Esophagus squamous epithelium (tissue), 5 donors: Measurements from ENCODE around the gene CAV3. TPM values are rescaled to one million over a fixed set of nuclear protein-coding genes. Genes with fewer than 3 reads are reported as not detected.

ENCODE experiments used
- DNase-seq: peaks from one replicate; lab custom pipeline; 2025; lab: John Stamatoyannopoulos, UW
- H3K27ac ChIP-seq, 4 donors: fragments of 200-600 bp; sonication (generic); one replicate each; pipeline ENCODE4 v1.5.1; 2016 to 2019; ENCODE audit warnings: mild to moderate bottlenecking in 1 of 4
- H3K27me3 ChIP-seq, 4 donors: fragments of 200-600 bp; sonication (generic); 1 replicate in 3 of 4; 2 replicates in 1 of 4; pipeline versions ENCODE4 v1.5.1 to v1.6.0; 2017 to 2021; ENCODE audit warnings: antibody characterized with exemption in 1 of 4
- H3K36me3 ChIP-seq, 3 donors: fragments of 200-600 bp; sonication (generic); one replicate each; pipeline ENCODE4 v1.5.1; 2016 to 2019
- H3K4me1 ChIP-seq, 3 donors: fragments of 200-600 bp; sonication (generic); one replicate each; pipeline ENCODE4 v1.5.1; 2017 to 2019
- H3K4me3 ChIP-seq, 4 donors: fragments of 200-600 bp; sonication (generic); 1 replicate in 3 of 4; 2 replicates in 1 of 4; pipeline ENCODE4 v1.5.1; 2016 to 2019; ENCODE audit warnings: mild to moderate bottlenecking in 2 of 4, moderate library complexity in 1 of 4
- H3K9me3 ChIP-seq, 3 donors: fragments of 200-600 bp; sonication (generic); one replicate each; pipeline ENCODE4 v1.5.1; 2016 to 2019
- POLR2A ChIP-seq, 4 donors: fragments of 450-650 bp; IDR thresholded peaks; one replicate each; pipeline ENCODE4 v1.6.1; 2017; ENCODE audit warnings: antibody characterized with exemption in 4 of 4, mild to moderate bottlenecking in 4 of 4, moderate library complexity in 3 of 4
- WGBS, 2 donors: methylation state at CpG; one replicate each; pipeline ENCODE4 v1.1.5; 2018; 5-methylcytosine and 5-hydroxymethylcytosine counted together
- intact Hi-C: fragments of 100-400 bp; cut with DNase I; formaldehyde crosslinking; loops from one replicate; pipeline ENCODE4 v1.15.0; 2022
- total RNA-seq, 4 donors: library from RNA; depleted of rRNA; stranded (reverse); fragments of >200 nt; gene quantifications; one replicate each; pipeline ENCODE4 v1.1.0, GENCODE V29; 2016
- TF ChIP-seq, protein P1 (sequence below), 6 experiments: fragments of 450-650 bp in 4 of 6; fragments of 200-600 bp in 2 of 6; sonication (generic) in 2 of 6; IDR thresholded peaks; one replicate each; pipeline ENCODE4 v1.5.1; 2016 to 2019; ENCODE audit warnings: antibody characterized with exemption in 6 of 6, mild to moderate bottlenecking in 4 of 6, moderate library complexity in 4 of 6
- donor health status: DM: yes; HTN: yes; CAD: no.

Gene CAV3
- total RNA-seq, 4 donors from 2014 or later, result not detected

DNA sequence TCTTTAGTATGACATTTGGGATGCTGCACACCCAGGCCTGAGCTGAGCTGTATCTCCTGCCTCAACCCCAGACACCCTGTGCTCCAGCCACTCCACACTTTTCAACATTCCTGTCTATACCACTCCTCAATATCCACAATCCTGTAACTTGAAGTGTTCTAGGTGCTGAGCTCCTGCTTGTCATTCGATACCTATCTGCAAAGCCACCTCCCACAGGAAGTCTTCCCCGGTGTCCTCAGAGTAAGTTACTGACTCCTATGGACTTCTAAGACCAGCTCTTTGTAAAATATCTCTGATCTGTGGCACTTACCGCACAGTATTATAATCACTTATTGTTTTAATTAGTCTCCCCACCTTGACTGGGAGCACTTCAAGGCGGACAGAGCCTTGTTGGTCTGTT lies 1.2 kb upstream of the CAV3 start:
- intact Hi-C loops, result no loop called here
- H3K9me3 ChIP-seq, result no peaks in the 10 kb centered on the region
- H3K4me3 ChIP-seq, result no peak overlapping the region
- WGBS, 2 donors, result 83 to 85% methylated on average over 4 of the region's 4 CpGs
- TF ChIP-seq, protein P1, sequence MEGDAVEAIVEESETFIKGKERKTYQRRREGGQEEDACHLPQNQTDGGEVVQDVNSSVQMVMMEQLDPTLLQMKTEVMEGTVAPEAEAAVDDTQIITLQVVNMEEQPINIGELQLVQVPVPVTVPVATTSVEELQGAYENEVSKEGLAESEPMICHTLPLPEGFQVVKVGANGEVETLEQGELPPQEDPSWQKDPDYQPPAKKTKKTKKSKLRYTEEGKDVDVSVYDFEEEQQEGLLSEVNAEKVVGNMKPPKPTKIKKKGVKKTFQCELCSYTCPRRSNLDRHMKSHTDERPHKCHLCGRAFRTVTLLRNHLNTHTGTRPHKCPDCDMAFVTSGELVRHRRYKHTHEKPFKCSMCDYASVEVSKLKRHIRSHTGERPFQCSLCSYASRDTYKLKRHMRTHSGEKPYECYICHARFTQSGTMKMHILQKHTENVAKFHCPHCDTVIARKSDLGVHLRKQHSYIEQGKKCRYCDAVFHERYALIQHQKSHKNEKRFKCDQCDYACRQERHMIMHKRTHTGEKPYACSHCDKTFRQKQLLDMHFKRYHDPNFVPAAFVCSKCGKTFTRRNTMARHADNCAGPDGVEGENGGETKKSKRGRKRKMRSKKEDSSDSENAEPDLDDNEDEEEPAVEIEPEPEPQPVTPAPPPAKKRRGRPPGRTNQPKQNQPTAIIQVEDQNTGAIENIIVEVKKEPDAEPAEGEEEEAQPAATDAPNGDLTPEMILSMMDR (IDR thresholded peaks at IDR 0.05), result no peak
- no peak for TF ChIP-seq POLR2A (IDR thresholded peaks at IDR 0.05)
- H3K36me3 ChIP-seq, result no peaks in the 10 kb centered on the region
- no peak overlapping the region for H3K27ac ChIP-seq
- peaks cover 0 to 5% (median 0%) of the 10 kb centered on the region in 3 donors for H3K4me1 ChIP-seq
- H3K27me3 ChIP-seq, result no peaks in the 10 kb centered on the region
- DNase-seq, result no peak

DNA sequence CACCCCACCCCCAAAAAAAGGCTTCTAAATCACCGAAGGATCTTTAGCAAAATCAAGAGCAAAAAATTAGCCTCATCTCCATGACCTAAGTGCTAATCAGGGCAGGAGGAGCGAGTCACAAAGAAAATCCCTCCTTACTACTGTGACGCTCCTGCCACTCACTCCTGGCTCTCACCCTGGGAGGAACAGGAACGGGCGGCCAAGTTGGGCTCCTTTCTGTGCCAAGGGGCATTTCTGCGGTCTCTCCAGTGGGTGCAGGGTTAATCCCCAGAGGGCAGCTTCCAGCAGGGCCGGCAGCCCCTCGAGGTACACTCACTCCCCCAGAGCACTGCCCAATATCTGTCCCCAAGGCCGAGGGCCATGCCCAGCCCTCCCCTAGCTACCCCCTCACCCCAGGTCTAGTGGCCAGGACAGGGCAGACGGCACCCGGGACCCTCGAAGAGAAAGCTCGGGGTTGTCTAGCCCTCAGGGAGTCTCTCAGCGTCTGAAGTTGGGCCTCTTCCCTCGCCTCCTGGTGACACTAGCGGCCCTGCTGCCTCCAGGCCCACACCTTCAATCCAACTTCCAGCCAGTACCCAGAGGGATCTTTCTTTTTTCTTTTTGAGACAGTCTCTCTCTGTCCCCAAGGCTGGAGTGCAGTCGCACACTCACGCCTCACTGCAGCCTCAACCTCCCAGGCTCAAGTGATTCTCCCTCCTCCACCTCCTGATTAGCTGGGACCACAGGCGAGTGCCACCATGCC lies 706 bp downstream of the CAV3 start:
- intact Hi-C loops, result no loop called here
- Histone ChIP-seq H3K9me3 (no peaks in the 10 kb centered on the region), H3K27ac (no peak overlapping the region), H3K4me3 (no peak overlapping the region), H3K36me3 (no peaks in the 10 kb centered on the region), H3K27me3 (no peaks in the 10 kb centered on the region), H3K4me1 (peaks cover 0 to 5% (median 0%) of the 10 kb centered on the region in 3 donors)
- 76 to 88% methylated on average over 14 to 15 of the region's 19 CpGs for WGBS, 2 donors
- TF ChIP-seq, protein P1 (IDR thresholded peaks at IDR 0.05), result no peak
- no peak for TF ChIP-seq POLR2A (IDR thresholded peaks at IDR 0.05)
- no peak for DNase-seq

DNA sequence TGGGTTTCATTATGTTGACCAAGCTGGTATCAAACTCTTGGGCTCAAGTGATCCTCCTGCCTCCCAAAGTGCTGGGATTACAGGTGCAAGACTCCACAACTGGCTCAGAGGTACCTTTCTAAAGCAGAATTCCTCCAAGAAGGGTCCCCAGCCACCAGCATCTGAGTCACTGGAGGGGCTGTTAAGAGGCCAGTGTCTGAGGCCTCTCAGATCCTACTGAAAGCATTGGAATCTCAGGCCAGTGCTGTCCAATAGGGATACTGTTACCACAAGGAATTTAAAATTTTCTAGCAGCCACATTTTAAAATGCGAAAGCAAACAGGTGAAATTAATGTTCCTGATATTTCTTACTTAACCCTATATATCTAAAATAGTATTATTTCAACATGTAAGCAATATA lies 1.3 kb downstream of the CAV3 start:
- no peaks in the 10 kb centered on the region for H3K36me3 ChIP-seq
- H3K27ac ChIP-seq, result no peak overlapping the region
- no peaks in the 10 kb centered on the region for H3K27me3 ChIP-seq
- peaks cover 0 to 5% (median 3%) of the 10 kb centered on the region in 3 donors for H3K4me1 ChIP-seq
- no peaks in the 10 kb centered on the region for H3K9me3 ChIP-seq
- H3K4me3 ChIP-seq, result no peak overlapping the region
- no peak for DNase-seq
- intact Hi-C loops, result no loop called here
- TF ChIP-seq, protein P1 (IDR thresholded peaks at IDR 0.05), result no peak
- no peak for TF ChIP-seq POLR2A (IDR thresholded peaks at IDR 0.05)
- WGBS, 2 donors, result 95 to 96% methylated on average over 1 of the region's 1 CpG

DNA sequence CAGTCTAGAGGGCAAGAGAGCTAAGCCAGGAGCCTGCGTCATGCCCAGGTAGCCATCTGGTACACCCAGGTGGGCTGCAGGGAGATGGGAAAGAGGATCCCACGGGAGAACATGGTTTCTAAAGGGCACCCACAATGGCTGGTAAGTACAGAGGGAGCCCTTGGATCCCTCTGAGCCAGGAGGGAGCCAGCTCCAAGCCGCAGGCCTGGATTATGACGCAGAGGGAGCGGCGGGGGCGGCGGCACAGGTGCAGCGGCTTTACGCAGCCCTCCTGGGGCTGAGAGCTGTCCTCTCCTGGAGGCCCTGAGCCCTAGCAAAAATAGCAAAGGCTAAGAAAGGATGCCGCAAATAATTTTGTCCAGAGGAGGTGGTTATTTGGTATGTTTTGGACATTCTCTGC lies 2.8 kb downstream of the CAV3 start:
- Histone ChIP-seq H3K9me3 (no peaks in the 10 kb centered on the region), H3K4me1 (peaks cover 5 to 16% (median 6%) of the 10 kb centered on the region in 3 donors), H3K4me3 (no peak overlapping the region), H3K27me3 (no peaks in the 10 kb centered on the region), H3K27ac (no peak overlapping the region), H3K36me3 (no peaks in the 10 kb centered on the region)
- no peak for DNase-seq
- TF ChIP-seq, protein P1 (IDR thresholded peaks at IDR 0.05), result no peak
- no peak for TF ChIP-seq POLR2A (IDR thresholded peaks at IDR 0.05)
- WGBS, 2 donors, result 81 to 87% methylated on average over 11 of the region's 11 CpGs
- intact Hi-C loops, result no loop called here

DNA sequence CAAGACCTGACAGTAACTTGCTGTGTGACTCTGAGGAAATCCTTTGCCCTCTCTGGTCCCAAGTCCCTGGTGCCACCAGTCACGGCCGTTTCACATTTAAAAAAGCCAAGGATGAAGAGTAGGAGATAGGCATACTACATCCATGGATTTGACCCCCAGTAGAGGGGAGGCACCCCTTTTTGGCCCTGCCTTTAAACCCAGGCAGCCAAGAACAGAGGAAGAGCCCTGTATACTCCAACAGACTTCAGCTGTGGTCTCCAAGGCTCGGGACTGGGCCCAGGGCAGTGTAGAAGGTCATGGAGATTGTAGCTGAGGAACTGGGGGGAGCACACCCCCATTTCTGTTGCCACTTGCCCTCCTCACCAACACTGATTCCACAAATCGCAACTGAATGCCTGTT lies 3.7 kb downstream of the CAV3 start:
- Histone ChIP-seq H3K4me3 (no peak overlapping the region), H3K27ac (no peak overlapping the region), H3K36me3 (no peaks in the 10 kb centered on the region), H3K9me3 (no peaks in the 10 kb centered on the region), H3K4me1 (peaks cover 5 to 20% (median 6%) of the 10 kb centered on the region in 3 donors), H3K27me3 (no peaks in the 10 kb centered on the region)
- WGBS, 2 donors, result 91 to 92% methylated on average over 2 to 3 of the region's 4 CpGs
- no peak for DNase-seq
- intact Hi-C loops, result no loop called here
- TF ChIP-seq POLR2A (IDR thresholded peaks at IDR 0.05), result no peak
- TF ChIP-seq, protein P1 (IDR thresholded peaks at IDR 0.05), result no peak
